GM19468 (cell line): ENCODE measurements around the gene C19orf38.

Experiments used
- ATAC-seq: cut with Tn5 transposase; IDR thresholded peaks from one replicate; pipeline ENCODE4 v1.9.1; 2021; ENCODE audit warnings: mild to moderate bottlenecking, moderate library complexity, moderate number of reproducible peaks; ENCODE audit not compliant: unreplicated experiment; ENCODE audit errors: extremely low read depth

C19orf38 gene

DNA sequence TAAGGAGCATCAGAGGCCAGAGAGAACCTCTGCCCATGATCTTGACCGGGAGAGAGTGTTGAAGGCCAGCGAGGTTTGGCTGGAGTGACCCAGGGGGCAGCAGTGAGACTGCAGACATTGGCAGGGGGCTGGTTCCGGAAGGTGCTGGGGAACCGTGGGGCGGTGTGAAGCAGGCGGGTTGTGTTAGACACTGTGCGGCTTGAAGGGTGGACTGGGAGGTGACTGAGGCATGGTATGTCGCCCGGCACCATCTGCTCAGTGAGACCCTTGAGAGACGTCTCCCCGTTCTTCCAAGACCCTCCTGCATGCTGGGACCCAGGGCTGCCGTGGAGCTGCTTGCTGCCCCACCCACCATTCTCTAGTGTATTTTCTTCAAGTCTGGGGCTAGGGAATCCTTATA lies 47.7 kb downstream of the C19orf38 start:
- ATAC-seq, result no peak

DNA sequence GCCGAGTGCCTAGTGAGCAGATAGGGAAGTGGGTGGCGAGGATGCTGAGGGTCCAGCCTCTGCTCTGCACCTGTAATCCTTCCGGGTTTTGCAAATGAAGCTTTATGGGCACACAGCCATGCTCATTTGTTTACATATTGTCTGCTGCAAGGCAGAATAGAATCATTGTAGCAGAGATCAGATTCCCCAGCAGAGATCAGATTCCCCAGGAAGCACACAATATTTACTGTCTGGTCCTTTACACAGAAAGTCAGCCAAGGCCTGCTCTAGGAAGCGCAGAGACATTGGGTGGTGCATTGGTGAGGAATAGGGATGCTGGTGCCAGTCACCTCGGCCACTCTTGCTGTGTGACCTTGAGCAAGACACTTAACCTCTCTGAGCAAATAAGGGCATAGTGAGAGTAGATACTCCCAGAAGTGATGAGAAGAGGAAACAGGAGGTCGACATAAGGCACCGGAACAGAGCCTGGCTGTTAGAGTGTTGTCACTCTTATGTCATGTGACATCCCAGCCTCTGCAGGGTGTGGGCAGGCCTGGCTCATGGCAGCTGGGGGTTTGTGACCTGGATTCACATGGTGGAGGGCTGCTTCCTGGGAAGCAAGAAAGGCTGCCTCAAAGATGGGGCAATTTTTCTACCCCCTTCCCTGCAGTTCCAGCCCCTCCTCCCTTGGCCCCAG lies 48.8 kb downstream of the C19orf38 start:
- no peak for ATAC-seq

DNA sequence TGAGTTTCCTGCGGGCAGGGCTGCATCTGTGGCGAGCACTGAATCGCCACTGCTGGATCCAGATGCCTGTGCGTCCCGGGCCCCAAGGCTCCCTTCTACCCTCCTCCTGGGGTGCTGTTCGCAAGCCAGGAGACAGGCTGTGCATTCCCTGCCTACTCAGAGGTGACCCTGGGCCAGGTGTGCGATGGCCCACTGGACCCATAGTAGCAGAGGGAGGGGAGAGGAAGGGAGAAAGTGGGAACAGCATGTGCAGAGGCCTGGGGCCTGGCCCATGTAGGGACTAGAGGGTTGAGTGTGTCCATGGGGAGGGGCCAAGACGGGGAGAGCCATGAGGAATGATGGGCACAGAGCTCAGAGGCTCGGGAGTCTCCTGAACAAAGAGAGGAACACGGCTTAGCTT lies 50.4 kb downstream of the C19orf38 start:
- ATAC-seq, result no peak

DNA sequence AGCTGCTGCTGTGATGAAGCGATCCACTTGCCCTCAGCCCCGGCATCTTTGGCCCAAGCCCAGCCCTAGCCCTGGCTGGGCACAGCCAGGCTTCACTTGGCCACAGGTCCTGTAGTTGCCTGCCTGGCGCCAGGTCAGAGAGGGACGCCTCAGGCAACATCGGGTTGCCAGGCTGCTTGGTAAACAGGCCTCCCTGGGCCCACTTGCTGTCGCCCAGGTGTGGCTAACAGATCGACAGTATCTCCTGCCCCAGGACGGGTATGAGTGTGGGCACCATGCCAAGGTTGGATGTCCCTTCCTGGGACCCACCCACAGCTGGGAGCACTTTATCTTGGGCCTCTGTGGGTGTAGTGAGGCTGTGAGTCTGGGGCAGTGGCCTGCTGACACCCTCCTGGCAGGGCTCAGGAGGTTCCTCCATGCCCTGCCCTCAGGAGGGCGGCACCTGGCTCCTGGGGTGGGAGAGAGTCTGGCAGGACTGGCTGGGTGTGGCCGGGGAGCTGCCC lies 51.0 kb downstream of the C19orf38 start:
- ATAC-seq, result no peak

DNA sequence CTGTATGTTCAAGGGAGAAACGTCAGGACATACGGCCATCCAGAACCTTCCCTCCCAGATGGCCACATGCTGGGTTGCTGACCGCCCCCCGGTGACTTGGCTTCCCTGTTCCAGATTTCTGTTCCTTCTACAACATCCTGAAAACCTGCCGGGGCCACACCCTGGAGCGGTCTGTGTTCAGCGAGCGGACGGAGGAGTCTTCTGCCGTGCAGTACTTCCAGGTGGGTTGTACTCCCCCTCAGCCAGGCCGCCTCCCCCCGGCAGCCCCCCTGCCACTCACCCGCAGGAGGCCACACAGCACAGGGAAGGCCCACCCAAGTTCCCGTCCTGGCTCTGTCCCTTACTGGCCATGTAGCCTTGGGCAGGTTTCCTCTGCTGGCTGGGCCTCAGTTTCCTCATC lies 59.7 kb downstream of the C19orf38 start:
- ATAC-seq, result no peak

- no peak for ATAC-seq
Measured at GRCh38 chr19:10908380-10908960, 60.3 kb downstream of the C19orf38 start.

- ATAC-seq, result no peak
Measured at GRCh38 chr19:10911579-10912363, 63.6 kb downstream of the C19orf38 start.

- ATAC-seq, result no peak
Measured at GRCh38 chr19:10912619-10913018, 64.4 kb downstream of the C19orf38 start.

GRCh38 chr19:10913716-10914340 lies 65.6 kb downstream of the C19orf38 start:
- no peak for ATAC-seq

- ATAC-seq, result no peak
Measured at GRCh38 chr19:10915130-10916091, 67.2 kb downstream of the C19orf38 start.

DNA sequence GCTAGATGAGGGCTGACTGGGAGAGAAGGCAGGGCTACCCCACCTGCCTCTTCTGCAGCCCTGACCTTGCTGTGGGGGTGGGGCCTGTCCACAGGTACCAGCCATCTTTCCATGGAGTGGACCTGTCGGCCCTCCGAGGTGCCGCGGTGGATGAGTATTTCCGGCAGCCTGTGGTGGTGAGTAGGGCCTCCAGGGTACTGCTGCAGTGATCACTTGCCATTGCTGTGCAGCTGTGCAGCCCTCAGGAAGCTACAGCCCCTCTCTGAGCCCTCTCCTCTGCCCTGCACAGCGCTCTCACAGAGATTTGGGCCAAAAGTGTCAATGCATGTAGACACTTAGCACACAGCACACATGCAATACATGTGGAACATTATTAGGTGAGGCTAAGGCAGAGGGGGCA lies 68.4 kb downstream of the C19orf38 start:
- no peak for ATAC-seq

DNA sequence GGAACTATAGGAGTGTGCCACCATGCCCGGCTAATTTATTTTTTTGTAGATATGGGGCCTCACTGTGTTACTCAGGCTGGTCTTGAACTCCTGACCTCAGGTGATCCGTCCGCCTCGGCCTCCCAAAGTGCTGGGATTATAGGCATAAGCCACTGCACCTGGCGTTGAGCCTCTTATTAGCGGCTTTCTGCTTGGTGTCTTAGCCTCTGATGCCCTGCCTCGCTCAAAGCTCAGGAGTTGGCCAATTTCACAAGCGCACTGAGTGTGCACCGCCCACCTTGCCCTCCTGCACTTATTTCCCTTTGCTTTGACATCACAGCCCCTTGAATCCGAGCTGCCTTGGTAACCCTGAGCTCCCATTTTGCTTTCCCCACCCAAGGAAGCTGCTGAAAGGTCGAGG lies 70.1 kb downstream of the C19orf38 start:
- ATAC-seq, result no peak
